Measurements from ENCODE around the gene HIRIP3.

DNA sequence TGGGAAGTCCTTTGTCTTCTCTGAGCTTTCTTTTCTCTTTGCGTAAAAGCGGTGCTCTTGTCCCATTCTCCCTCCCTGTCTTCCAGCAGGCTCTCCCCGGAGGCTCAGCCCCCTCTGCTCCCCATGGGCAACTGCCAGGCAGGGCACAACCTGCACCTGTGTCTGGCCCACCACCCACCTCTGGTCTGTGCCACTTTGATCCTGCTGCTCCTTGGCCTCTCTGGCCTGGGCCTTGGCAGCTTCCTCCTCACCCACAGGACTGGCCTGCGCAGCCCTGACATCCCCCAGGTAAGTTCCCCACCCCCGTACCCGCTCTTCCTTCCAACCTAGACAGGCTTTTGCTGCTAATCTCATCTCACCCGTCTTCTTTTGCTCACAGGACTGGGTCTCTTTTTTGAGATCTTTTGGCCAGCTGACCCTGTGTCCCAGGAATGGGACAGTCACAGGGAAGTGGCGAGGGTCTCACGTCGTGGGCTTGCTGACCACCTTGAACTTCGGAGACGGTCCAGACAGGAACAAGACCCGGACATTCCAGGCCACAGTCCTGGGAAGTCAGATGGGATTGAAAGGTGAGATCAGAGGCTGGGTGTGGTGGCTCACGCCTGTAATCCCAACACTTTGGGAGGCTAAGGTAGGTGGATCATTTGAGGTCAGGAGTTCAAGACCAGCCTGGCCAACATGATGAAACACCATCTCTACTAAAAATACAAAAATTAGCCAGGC lies 32.2 kb downstream of the HIRIP3 start:
- TF ChIP-seq, protein P1, sequence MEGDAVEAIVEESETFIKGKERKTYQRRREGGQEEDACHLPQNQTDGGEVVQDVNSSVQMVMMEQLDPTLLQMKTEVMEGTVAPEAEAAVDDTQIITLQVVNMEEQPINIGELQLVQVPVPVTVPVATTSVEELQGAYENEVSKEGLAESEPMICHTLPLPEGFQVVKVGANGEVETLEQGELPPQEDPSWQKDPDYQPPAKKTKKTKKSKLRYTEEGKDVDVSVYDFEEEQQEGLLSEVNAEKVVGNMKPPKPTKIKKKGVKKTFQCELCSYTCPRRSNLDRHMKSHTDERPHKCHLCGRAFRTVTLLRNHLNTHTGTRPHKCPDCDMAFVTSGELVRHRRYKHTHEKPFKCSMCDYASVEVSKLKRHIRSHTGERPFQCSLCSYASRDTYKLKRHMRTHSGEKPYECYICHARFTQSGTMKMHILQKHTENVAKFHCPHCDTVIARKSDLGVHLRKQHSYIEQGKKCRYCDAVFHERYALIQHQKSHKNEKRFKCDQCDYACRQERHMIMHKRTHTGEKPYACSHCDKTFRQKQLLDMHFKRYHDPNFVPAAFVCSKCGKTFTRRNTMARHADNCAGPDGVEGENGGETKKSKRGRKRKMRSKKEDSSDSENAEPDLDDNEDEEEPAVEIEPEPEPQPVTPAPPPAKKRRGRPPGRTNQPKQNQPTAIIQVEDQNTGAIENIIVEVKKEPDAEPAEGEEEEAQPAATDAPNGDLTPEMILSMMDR (conservative IDR thresholded peaks at IDR 0.05) = no peak
- TF ChIP-seq EZH2 (IDR thresholded peaks at IDR 0.05; ENCODE audit: low read depth) = no peak

Data from PC-9 (cell line).